Activated T-cell treated with anti-CD3 and anti-CD28 coated beads for 4 hours (primary cell): ENCODE measurements around the gene BCAS3.

Experiments used
- DNase-seq: peaks from one replicate; pipeline ENCODE4 v3.0.0-alpha.2; 2020

Gene BCAS3

DNA sequence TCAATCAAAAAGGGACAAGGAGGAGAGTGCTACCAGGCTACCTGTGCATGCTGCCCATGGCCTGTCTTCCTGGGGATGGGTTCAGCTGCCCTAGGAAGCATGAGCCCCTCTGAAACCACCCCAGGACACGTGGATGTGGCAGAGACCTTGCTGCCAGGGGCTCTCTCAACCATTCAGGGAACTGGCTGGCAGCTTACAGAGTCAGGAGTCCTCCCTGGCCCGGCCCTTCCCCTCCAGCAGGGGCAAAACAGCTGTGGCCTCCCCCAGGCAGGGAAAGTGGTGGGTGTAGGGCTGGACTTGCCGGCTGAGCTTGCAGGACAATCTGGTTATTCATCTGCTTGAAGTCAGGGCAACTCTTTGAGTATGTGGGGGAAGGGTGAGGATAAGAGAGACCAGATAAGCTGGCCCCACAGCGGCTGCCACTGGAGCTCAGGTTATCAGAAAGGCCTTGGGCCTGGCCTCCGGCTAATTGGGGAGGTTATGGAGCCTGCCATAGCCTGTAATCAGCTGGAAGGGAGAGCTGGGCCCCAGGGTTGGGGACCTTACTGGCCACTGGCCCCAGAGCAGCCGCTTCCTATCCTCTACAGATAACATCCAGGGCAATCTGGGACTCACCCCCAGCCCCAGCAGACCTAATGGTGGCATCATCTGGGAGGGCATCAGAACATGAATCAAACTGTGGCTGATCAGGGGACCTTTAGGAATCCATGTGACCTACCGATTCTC is 716.4 kb downstream of the BCAS3 start:
- DNase-seq = no peak

- no peak for DNase-seq
Measured at GRCh38 chr17:61394630-61395408, 717.2 kb downstream of the BCAS3 start.

DNA sequence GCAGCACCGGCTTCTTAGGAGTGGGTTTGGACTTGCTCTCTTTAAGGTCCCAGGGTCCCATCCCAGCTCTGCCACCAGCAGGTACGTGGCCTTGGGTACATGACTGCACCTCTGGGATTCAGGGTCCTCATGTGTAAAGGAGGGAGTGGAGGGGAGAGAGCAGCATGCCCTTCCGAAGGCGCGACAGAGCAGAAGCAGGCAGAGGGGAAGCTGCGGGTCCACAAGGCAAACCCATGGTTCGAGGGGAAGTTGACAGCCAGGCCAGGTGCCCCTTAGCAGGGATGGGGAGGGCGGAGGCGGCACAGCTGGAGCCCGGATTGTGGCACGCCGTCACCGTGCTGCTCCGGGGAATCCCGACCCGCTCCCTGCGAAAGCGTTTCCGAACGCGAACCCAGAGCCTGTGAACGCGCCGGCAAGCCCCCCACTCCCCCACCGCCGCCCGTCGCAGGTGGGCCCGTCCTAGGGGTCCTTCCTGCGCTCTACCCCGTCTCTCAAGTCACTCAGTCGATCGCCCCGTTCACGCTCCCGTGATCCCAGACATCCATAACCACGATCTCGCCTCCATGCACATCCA is 717.8 kb downstream of the BCAS3 start:
- no peak for DNase-seq

DNA sequence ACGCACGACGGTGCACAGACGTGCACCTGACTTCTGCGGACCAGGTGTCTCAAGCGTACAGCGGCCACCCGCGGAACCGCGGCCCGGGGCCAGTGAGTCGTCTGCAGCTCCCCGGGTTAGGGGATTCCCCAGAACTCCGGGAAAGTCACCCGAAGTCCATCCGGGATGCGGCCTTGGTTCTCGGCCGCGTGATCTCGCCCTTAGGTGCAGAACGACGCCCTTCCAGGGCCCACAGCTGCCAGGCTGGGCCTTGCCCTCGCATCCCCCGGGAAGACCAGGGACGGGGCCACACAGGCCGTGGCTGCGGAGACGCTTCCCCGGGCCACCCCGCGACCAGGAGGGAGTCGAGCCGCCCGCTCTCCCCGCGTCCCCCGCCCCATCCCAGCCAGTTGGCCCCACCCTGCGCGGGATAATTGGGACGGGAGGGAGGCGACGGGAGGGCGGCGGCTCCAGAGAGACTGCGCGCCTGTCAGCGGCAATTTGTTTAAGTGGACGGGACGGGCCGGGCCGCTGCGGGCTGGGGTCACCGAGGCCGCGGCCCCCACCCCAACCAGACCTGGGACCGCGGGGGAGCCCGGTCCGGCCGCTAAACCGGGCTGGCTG is 718.4 kb downstream of the BCAS3 start:
- DNase-seq = no peak

DNA sequence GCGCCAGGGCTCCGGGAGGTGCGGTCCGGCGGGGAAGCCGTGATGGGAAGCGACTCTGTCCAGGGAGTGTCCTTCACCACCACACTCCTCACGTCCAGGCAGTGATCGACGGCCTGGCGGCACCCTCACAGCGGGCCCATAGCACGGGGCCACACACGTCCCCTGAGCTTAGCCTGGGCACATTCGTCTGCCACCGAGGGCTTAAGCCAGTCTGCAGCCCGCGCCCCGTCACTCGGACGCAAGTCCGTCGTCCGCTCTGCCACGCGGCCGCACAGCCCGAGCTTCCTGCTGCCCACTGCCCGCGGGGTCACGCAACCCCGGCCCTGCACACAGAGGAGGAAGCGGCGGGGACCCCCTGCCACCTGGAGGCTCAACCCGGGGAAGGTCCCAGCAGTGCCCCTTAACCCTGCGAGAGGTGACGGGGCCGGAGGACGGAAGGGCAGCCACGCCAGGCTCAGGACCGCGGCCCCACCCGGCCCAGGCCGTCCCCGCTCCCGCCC is 719.0 kb downstream of the BCAS3 start:
- no peak for DNase-seq

GRCh38 chr17:61397086-61397842 is 719.6 kb downstream of the BCAS3 start:
- DNase-seq = no peak

DNA sequence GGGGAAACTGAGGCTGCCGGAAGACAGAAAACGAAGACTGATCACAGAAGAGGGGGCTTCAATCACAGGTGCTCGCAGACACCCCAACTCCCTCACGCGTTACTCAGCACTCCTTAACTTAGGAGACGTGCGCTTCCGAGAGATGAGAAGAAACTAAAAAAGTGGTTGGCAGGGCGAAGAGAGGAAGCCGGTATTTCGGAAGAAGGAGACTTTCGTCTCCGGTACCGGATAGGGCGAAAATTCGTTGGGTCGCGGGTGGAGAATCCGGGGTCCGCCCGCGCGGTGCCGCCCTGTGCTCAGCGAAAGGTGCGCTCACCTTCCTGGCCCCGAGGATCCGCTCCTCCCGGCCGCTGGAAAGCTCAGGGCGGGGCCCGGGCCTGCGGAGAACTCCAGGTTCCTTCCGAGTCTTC is 721.1 kb downstream of the BCAS3 start:
- DNase-seq = no peak

- DNase-seq = no peak
Measured at GRCh38 chr17:61399131-61400065, 721.7 kb downstream of the BCAS3 start, which contains the start of gene TBX2. Gene TBX2 (plus strand): TSS chr17:61399843. CDS start chr17:61400177, 334 bp downstream.

GRCh38 chr17:61400066-61400716 is 722.5 kb downstream of the BCAS3 start:
- no peak for DNase-seq

DNA sequence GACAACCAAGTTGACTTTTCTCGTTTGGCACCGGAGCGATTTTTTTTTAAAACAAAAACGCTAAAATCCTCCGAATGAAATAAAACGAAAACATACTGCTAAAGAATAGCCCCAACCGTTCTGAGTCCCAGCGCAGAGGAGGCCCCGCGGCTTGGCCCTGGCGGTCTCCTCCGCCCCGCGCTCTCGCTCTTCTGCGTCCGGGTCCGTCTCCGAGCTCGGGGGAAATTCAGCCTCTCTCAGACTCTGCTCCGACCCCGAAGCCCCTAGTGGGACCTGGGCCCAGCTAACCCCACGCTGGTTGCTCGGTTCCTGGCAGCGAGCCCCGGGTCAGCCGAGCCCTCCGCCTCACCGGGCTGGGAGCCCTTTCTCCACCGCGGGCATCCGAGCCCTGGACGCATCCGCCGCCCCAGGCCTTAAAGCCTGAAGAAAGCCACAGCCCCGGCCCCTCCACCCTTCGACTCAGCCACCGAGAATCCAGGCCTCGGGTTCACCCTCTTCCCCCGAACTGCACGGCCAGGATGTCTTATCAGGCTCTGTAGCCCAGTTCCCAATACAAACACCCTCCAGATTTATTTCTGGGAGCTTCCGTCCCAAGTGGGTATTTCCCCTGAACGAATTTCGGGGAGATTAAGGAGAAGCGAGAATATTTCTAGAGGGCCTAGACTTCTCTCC is 723.2 kb downstream of the BCAS3 start:
- DNase-seq = no peak

DNA sequence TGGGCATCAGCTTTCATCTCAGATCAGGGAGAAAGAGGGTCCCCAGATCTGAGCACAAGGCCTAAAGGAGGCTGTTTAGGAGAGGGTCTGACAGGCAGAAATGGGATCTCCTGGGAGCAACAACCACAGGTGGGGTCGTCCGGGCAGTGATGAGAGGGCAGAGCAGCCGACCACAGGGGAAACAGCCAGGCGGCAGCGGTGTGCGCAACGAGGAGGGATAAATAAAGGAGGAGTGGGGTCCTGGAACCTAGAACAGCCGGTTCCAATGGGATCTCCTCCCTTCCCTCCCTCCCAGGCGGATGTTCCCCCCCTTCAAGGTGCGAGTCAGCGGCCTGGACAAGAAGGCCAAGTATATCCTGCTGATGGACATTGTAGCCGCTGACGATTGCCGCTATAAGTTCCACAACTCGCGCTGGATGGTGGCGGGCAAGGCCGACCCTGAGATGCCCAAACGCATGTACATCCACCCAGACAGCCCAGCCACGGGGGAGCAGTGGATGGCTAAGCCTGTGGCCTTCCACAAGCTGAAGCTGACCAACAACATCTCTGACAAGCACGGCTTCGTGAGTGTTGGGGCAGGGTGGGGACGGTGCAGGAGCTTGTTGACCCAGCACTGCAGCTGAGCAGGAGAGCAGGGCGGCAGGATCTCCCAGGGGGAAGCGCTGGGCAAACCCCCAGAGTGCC is 723.9 kb downstream of the BCAS3 start:
- DNase-seq = no peak

- no peak for DNase-seq
Measured at GRCh38 chr17:61402073-61402541, 724.5 kb downstream of the BCAS3 start.

DNA sequence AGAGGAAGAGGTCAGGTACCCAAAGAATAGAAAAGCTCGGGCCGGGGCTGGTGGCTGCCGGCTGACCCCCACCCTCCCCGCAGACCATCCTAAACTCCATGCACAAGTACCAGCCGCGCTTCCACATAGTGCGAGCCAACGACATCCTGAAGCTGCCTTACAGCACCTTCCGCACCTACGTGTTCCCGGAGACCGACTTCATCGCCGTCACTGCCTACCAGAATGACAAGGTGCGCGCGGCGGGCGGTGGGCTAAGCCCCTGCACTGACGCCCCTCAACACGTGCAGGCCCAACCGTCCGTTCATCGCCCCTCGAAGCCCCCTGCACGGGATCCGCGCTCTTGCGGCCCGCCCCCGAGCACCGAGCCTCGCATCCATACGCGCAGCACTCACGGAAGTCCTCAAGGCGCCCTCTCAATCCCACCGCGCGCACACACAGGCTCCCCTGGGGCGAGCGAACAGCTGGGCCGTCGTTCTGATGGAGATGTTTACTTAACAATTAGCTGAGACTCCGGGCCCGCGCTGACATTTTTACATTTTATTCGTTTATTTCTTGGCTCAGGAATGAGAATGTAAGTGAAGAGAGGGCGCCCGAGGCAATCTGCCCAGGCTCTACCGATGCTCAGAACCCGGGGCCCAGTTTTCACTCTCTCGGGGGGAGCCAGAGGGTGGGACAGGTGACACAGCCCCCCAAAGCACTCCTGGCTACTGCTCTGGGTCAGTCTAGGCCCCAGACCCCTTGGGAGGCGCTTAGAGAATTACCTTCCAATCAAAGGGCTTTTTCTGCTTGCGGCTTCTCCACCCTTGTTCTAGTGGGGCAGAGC is 725.5 kb downstream of the BCAS3 start:
- DNase-seq = no peak

- DNase-seq = no peak
Measured at GRCh38 chr17:61403801-61404662, 726.4 kb downstream of the BCAS3 start.

DNA sequence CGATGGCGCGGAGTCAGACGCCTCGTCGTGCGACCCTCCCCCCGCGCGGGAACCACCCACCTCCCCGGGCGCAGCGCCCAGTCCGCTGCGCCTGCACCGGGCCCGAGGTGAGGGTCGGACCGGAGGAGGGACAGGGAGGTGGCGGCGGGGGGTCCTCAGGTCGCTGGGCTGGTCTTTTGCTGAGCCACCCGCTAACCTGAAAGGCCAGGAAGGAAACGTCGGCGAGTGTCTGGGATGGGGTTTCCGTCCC is 726.9 kb downstream of the BCAS3 start:
- no peak for DNase-seq

GRCh38 chr17:61404913-61405685 is 727.4 kb downstream of the BCAS3 start:
- DNase-seq = no peak
